GM12878 (cell line): ENCODE results near the gene DAPK2. TPM values are rescaled to one million over a fixed set of nuclear protein-coding genes. Genes with fewer than 3 reads are reported as not detected.

Experiments used
- ATAC-seq: fragments of 200-7000 bp; cut with Tn5 transposase; 3 replicates; pipeline ENCODE4 v1.9.1; 2020; ENCODE audit warnings: mild to moderate bottlenecking, moderate library complexity
- BruUV-seq: library from RNA; stranded (reverse); fragments of 400-500 nt; replicated peaks from 2 replicates; lab custom pipeline; 2021; lab: Mats Ljungman, UMichigan
- CTCF ChIA-PET: fragments of 300-600 bp; sonication (Branson Sonifier 250); formaldehyde crosslinking; extraction: SDS; loops from one replicate; lab custom pipeline; 2021; ENCODE audit warnings: inconsistent platforms; lab: Yijun Ruan, JAX
- POLR2A ChIA-PET: fragments of 350-600 bp; formaldehyde crosslinking; extraction: SDS; loops from one replicate; lab custom pipeline; 2021; ENCODE audit warnings: inconsistent platforms; lab: Charles Lee
- RAD21 ChIA-PET: fragments of 300-600 bp; sonication (Branson Sonifier 250); formaldehyde crosslinking; loops from one replicate; lab custom pipeline; 2023; ENCODE audit warnings: antibody characterized with exemption; ENCODE audit not compliant: unreplicated experiment; lab: Charles Lee
- SMC1A ChIA-PET: fragments of 300-600 bp; sonication (Branson Sonifier 250); formaldehyde crosslinking; loops from one replicate; lab custom pipeline; 2023; ENCODE audit not compliant: unreplicated experiment, uncharacterized antibody; lab: Charles Lee
- DNase-seq: peaks from one replicate; pipeline ENCODE4 v3.0.0-alpha.2; 2011; ENCODE audit warnings: low read depth, low spot score
- FAIRE-seq: peaks from 3 replicates; lab custom pipeline; 2011; peaks lifted over from hg19 to GRCh38; lab: Jason Lieb, UNC
- H2AFZ ChIP-seq: 2 replicates; pipeline ENCODE4 v1.6.0; 2011; ENCODE audit warnings: low read depth, low read length, control low read depth; ENCODE audit not compliant: control insufficient read depth
- H3K27ac ChIP-seq: 2 replicates; pipeline ENCODE4 v1.5.1; 2011; ENCODE audit warnings: control low read depth; ENCODE audit not compliant: control insufficient read depth, insufficient read depth
- H3K27me3 ChIP-seq, 2 experiments: replicated peaks in 1 of 2; 2 replicates each; pipeline versions ENCODE4 v1.6.0 to v1.6.1; 2011; ENCODE audit warnings: low read length in 1 of 2; ENCODE audit not compliant: control insufficient read depth in 2 of 2, insufficient read depth in 2 of 2
- H3K36me3 ChIP-seq, 2 experiments: 2 replicates each; pipeline ENCODE4 v1.5.1; 2011; ENCODE audit warnings: low read length in 1 of 2; ENCODE audit not compliant: control insufficient read depth in 2 of 2, insufficient read depth in 2 of 2
- H3K4me1 ChIP-seq: 2 replicates; pipeline ENCODE4 v1.6.1; 2011; ENCODE audit warnings: mild to moderate bottlenecking, low read length, moderate library complexity, mixed read lengths; ENCODE audit not compliant: control insufficient read depth, insufficient read depth
- H3K4me2 ChIP-seq: 2 replicates; pipeline ENCODE4 v1.6.0; 2011; ENCODE audit warnings: control low read depth; ENCODE audit not compliant: control insufficient read depth, insufficient read depth
- H3K4me3 ChIP-seq: fragments of 200-600 bp; sonication (generic); 2 replicates; pipeline ENCODE4 v1.5.1; 2016
- H3K79me2 ChIP-seq: 2 replicates; pipeline ENCODE4 v1.6.0; 2011; ENCODE audit warnings: low read length; ENCODE audit not compliant: control insufficient read depth, insufficient read depth
- H3K9ac ChIP-seq: 2 replicates; pipeline ENCODE4 v1.8.0; 2011; ENCODE audit warnings: low read length, control low read depth, mixed read lengths; ENCODE audit not compliant: control insufficient read depth, insufficient read depth
- H3K9me3 ChIP-seq: replicated peaks from 3 replicates; pipeline ENCODE4 v1.5.1; 2011; ENCODE audit warnings: mild to moderate bottlenecking, low read length; ENCODE audit not compliant: control insufficient read depth, insufficient read depth
- H4K20me1 ChIP-seq: 2 replicates; pipeline ENCODE4 v1.6.0; 2011; ENCODE audit not compliant: control insufficient read depth, insufficient read depth
- ATF7 ChIP-seq: fragments of 450-650 bp; IDR thresholded peaks from 2 replicates; pipeline ENCODE4 v1.6.1; 2016; ENCODE audit warnings: low read depth, mild to moderate bottlenecking
- FOS ChIP-seq: IDR thresholded peaks from 3 replicates; pipeline ENCODE4 v1.6.1; 2011; ENCODE audit warnings: borderline replicate concordance; ENCODE audit not compliant: insufficient read length; ENCODE audit errors: extremely low read depth
- GABPA ChIP-seq: IDR thresholded peaks from 2 replicates; pipeline ENCODE4 v1.6.1; 2014; ENCODE audit warnings: antibody characterized with exemption, low read depth, mild to moderate bottlenecking, inconsistent platforms
- HDAC6 ChIP-seq: fragments of 200-600 bp; sonication (generic); IDR thresholded peaks from one replicate; pipeline ENCODE4 v1.8.0; 2017; ENCODE audit warnings: antibody characterized with exemption; ENCODE audit not compliant: unreplicated experiment
- NFIC ChIP-seq: IDR thresholded peaks from 2 replicates; pipeline ENCODE4 v1.6.1; 2012; ENCODE audit warnings: low read depth, mild to moderate bottlenecking, inconsistent platforms, low read length, moderate library complexity
- NFYB ChIP-seq: IDR thresholded peaks from 2 replicates; pipeline ENCODE4 v1.6.1; 2011; ENCODE audit warnings: low read depth, mild to moderate bottlenecking, low read length, improper control_type of control experiment, moderate library complexity; ENCODE audit not compliant: insufficient read depth
- PAX5 ChIP-seq: IDR thresholded peaks from 2 replicates; pipeline ENCODE4 v1.6.1; 2011; ENCODE audit warnings: low read depth, low read length, borderline replicate concordance
- RAD51 ChIP-seq: fragments of 450-650 bp; IDR thresholded peaks from 2 replicates; pipeline ENCODE4 v1.6.1; 2016; ENCODE audit warnings: moderate library complexity, mild to moderate bottlenecking, inconsistent platforms
- SPI1 ChIP-seq: IDR thresholded peaks from 2 replicates; pipeline ENCODE4 v1.6.1; 2011; ENCODE audit warnings: low read depth, mild to moderate bottlenecking, low read length, moderate library complexity, borderline replicate concordance; ENCODE audit not compliant: insufficient read depth
- WGBS: methylation state at CpG from one replicate; pipeline ENCODE4 v1.1.6; 2016; ENCODE audit warnings: low lambda C conversion rate; ENCODE audit not compliant: insufficient replicate concordance, insufficient coverage; ENCODE audit errors: missing lambda C conversion rate; 5-methylcytosine and 5-hydroxymethylcytosine counted together
- in situ Hi-C: fragments of 300-500 bp; cut with MboI; formaldehyde crosslinking; loops from 9 replicates; pipeline ENCODE4 v1.14.3; 2018; ENCODE audit warnings: mixed read lengths
- intact Hi-C: fragments of 100-400 bp; cut with micrococcal nuclease; formaldehyde crosslinking; loops from one replicate; pipeline ENCODE4 v1.14.2; 2022; ENCODE audit not compliant: unreplicated experiment
- polyA plus RNA-seq, 11 experiments: library from polyadenylated mRNA; depleted of rRNA in 4 of 11; unstranded in 6 of 11; stranded (reverse) in 5 of 11; fragments of >200 nt; fragmentation: Nextera tagmentation in 4 of 11; fragmentation: Illumina TruSeq in 1 of 11; extraction: Ambion mirVana in 4 of 11; extraction: Trizol in 1 of 11; gene quantifications; 1 replicate in 1 of 11; 2 replicates in 10 of 11; pipeline versions ENCODE4 v1.2.1 to v1.2.3, GENCODE V29; 2011 to 2016; ENCODE audit warnings: inconsistent platforms in 2 of 11, missing spikeins in 2 of 11, low read depth in 1 of 11
- total RNA-seq, 4 experiments: library from RNA; depleted of rRNA in 3 of 4; stranded (reverse); fragments of >200 nt in 3 of 4; fragmentation: Illumina TruSeq in 1 of 4; extraction: Trizol in 1 of 4; gene quantifications; 2 replicates each; pipeline versions ENCODE4 v1.2.1 to v1.2.3, GENCODE V29; 2013 to 2021

Gene DAPK2
- total and polyA plus RNA-seq, 10 of the 15 experiments (the other 5 are each of a cell fraction or from before 2014, with no cell fraction given): 0.69 to 8.4 (median 4.1) TPM

DNA sequence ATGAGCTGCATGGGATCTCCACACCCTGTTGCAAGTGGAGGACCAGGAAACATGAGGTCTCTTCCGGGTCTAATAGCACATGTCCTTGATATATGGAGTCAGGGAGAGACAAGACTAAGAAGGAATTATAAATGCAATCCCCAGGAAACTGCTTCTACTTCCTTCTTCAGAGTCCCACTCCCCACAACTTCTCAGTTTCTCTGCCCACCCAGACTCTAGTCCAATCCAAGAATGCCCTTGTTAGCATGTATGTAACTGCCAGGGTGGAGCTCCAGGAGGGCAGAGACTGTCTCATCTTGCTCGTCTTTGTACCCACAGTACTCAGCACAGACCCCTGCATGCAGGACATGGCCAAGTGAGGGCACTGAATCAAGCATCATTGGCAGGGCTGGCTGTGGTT lies 8.3 kb downstream of the DAPK2 start:
- DNase-seq (no peak), FAIRE-seq (no peak), ATAC-seq (no peak)
- BruUV-seq: no TSS peak
- H3K4me2 ChIP-seq: no peak overlapping the region
- no peaks in the 10 kb centered on the region for H3K9me3 ChIP-seq
- ChIA-PET SMC1A (interaction anchor here (0.6 to 4.9 kb wide), 3 partner anchors 28 to 177 kb away, joined by 3 to 29 read pairs (median 3); no protein-coding TSS in a partner anchor), RAD21 (no interaction called here), POLR2A (interaction anchor here (0.6 kb wide), 1 partner anchor 193 kb away, joined by 4 read pairs; no protein-coding TSS in a partner anchor), CTCF (no interaction called here)
- no peak overlapping the region for H3K4me3 ChIP-seq
- TF ChIP-seq PAX5 (no peak), NFYB (no peak), HDAC6 (no peak), NFIC (no peak), RAD51 (no peak), ATF7 (no peak), FOS (no peak), GABPA (no peak), SPI1 (no peak)
- H2AFZ ChIP-seq: no peak overlapping the region
- no peak overlapping the region for H3K9ac ChIP-seq
- no peak overlapping the region for H3K27ac ChIP-seq
- in situ Hi-C loops: no loop called here
- no peaks in the 10 kb centered on the region for H4K20me1 ChIP-seq
- intact Hi-C loops: no loop called here
- WGBS: 0% methylated on average over 2 of the region's 2 CpGs
- H3K27me3 ChIP-seq: no peaks in the 10 kb centered on the region
- H3K36me3 ChIP-seq: no peaks in the 10 kb centered on the region; a peak in 1 of 4 replicates
- no peaks in the 10 kb centered on the region for H3K4me1 ChIP-seq
- H3K79me2 ChIP-seq: peaks cover 16% of the 10 kb centered on the region
